K562 (cell line): ENCODE data around the gene TRAK1. TPM values are rescaled to one million over a fixed set of nuclear protein-coding genes. Genes with fewer than 3 reads are reported as not detected.

Experiments used
- ATAC-seq: fragments of 200-7000 bp; cut with Tn5 transposase; 3 replicates; pipeline ENCODE4 v1.9.1; 2020; ENCODE audit warnings: moderate library complexity
- BruUV-seq: library from RNA; stranded (reverse); fragments of 400-500 nt; replicated peaks from 2 replicates; lab custom pipeline; 2021; lab: Mats Ljungman, UMichigan
- CTCF ChIA-PET: fragments of 300-600 bp; formaldehyde crosslinking; extraction: SDS; loops from one replicate; lab custom pipeline; 2021; ENCODE audit warnings: low intra/inter-chr PET ratio; lab: Yijun Ruan, JAX
- POLR2A ChIA-PET: fragments of 300-600, 350-650 bp; sonication (Branson Sonifier 250); formaldehyde crosslinking; extraction: SDS; loops from one replicate; lab custom pipeline; 2021; ENCODE audit warnings: antibody characterized with exemption, inconsistent platforms; lab: Yijun Ruan, JAX
- DNase-seq, 4 experiments: peaks; one replicate each; pipeline versions ENCODE4 v3.0.0 to v3.0.0-alpha.2; 2011 to 2018; ENCODE audit warnings: low spot score in 3 of 4, mixed read lengths in 3 of 4; ENCODE audit errors: extremely low read depth in 1 of 4
- FAIRE-seq: peaks from 2 replicates; lab custom pipeline; 2011; peaks lifted over from hg19 to GRCh38; lab: Jason Lieb, UNC
- H2AFZ ChIP-seq: 2 replicates; pipeline ENCODE4 v1.6.0; 2011; ENCODE audit warnings: low read depth, low read length, control low read depth, inconsistent platforms
- H3K27ac ChIP-seq: fragments of 200-600 bp; 3 replicates; pipeline ENCODE4 v1.8.0; 2011; ENCODE audit warnings: low read depth, mild to moderate bottlenecking, control low read depth, inconsistent platforms, low read length, moderate library complexity, mixed read lengths; ENCODE audit errors: extremely low read depth
- H3K27me3 ChIP-seq, 2 experiments: fragments of 300-600 bp in 1 of 2; 2 replicates in 1 of 2; 3 replicates in 1 of 2; pipeline versions ENCODE4 v1.6.0 to v1.8.0; 2011; ENCODE audit warnings: inconsistent platforms in 2 of 2, low read length in 2 of 2, mild to moderate bottlenecking in 1 of 2, mixed read lengths in 1 of 2, moderate library complexity in 1 of 2; ENCODE audit not compliant: control insufficient read depth in 2 of 2, insufficient read depth in 2 of 2
- H3K36me3 ChIP-seq: fragments of 300-600 bp; 3 replicates; pipeline ENCODE4 v1.8.0; 2011; ENCODE audit warnings: mild to moderate bottlenecking, low read length, inconsistent platforms; ENCODE audit not compliant: control insufficient read depth, insufficient read depth
- H3K4me1 ChIP-seq, 2 experiments: fragments of 200-600 bp in 1 of 2; replicated peaks in 1 of 2; 2 replicates in 1 of 2; 3 replicates in 1 of 2; pipeline versions ENCODE4 v1.5.1 to v1.8.0; 2011; ENCODE audit warnings: inconsistent platforms in 2 of 2, low read length in 2 of 2, mild to moderate bottlenecking in 1 of 2, mixed read lengths in 1 of 2, moderate library complexity in 1 of 2; ENCODE audit not compliant: control insufficient read depth in 2 of 2, insufficient read depth in 2 of 2
- H3K4me2 ChIP-seq: 2 replicates; pipeline ENCODE4 v1.6.1; 2011; ENCODE audit warnings: low read length, control low read depth, inconsistent platforms, mixed read lengths; ENCODE audit not compliant: insufficient read depth
- H3K4me3 ChIP-seq: fragments of 200-600 bp; sonication (generic), shearing (Covaris generic); 2 replicates; pipeline ENCODE4 v1.5.1; 2016; ENCODE audit warnings: control low read depth, inconsistent platforms
- H3K79me2 ChIP-seq: fragments of 200-600 bp; 3 replicates; pipeline ENCODE4 v1.8.0; 2011; ENCODE audit warnings: low read length, inconsistent platforms; ENCODE audit not compliant: control insufficient read depth, insufficient read depth
- H3K9ac ChIP-seq, 2 experiments: 2 replicates each; pipeline versions ENCODE4 v1.6.0 to v1.6.1; 2011; ENCODE audit warnings: low read depth in 2 of 2, low read length in 2 of 2, control low read depth in 1 of 2, inconsistent platforms in 1 of 2, mild to moderate bottlenecking in 1 of 2, mixed read lengths in 1 of 2; ENCODE audit not compliant: insufficient read depth in 1 of 2
- H3K9me1 ChIP-seq: one replicate; pipeline ENCODE4 v1.6.0; 2011; ENCODE audit warnings: inconsistent platforms, mild to moderate bottlenecking, low read length, moderate library complexity; ENCODE audit not compliant: control insufficient read depth, insufficient read depth
- H3K9me3 ChIP-seq: replicated peaks from 2 replicates; pipeline ENCODE4 v1.5.1; 2011; ENCODE audit warnings: low read depth, low read length, inconsistent platforms; ENCODE audit not compliant: control insufficient read depth, insufficient read depth
- H4K20me1 ChIP-seq: replicated peaks from 2 replicates; pipeline ENCODE4 v1.6.1; 2011; ENCODE audit warnings: low read length, inconsistent platforms, mixed read lengths; ENCODE audit not compliant: control insufficient read depth, insufficient read depth
- CXXC5 ChIP-seq: fragments of 250-450 bp; sonication (Bioruptor Pico); IDR thresholded peaks from 2 replicates; pipeline ENCODE4 v1.8.0; 2022; ENCODE audit warnings: inconsistent platforms, mild to moderate bottlenecking, moderate library complexity
- DACH1 ChIP-seq: fragments of 450-650 bp; IDR thresholded peaks from 2 replicates; pipeline ENCODE4 v1.6.1; 2018; ENCODE audit not compliant: partially characterized antibody
- HDAC2 ChIP-seq: fragments of 450-650 bp; IDR thresholded peaks from 2 replicates; pipeline ENCODE4 v1.6.1; 2016; ENCODE audit warnings: mild to moderate bottlenecking
- HNRNPH1 ChIP-seq: fragments of 200-400 bp; formaldehyde crosslinking; optimal IDR thresholded peaks from 2 replicates; pipeline ENCODE3; 2017; ENCODE audit warnings: low read depth, mild to moderate bottlenecking, low read length, moderate library complexity
- HNRNPK ChIP-seq: fragments of 200-400 bp; formaldehyde crosslinking; IDR thresholded peaks from one replicate; pipeline ENCODE4 v1.6.1; 2018; ENCODE audit warnings: mild to moderate bottlenecking, low read depth, low read length; ENCODE audit not compliant: poor library complexity, severe bottlenecking
- MCM5 ChIP-seq: fragments of 450-650 bp; IDR thresholded peaks from 2 replicates; pipeline ENCODE4 v1.6.1; 2016; ENCODE audit warnings: low read depth
- MEF2A ChIP-seq: IDR thresholded peaks from 2 replicates; pipeline ENCODE4 v1.6.1; 2011; ENCODE audit warnings: low read depth, mild to moderate bottlenecking, low read length, moderate library complexity; ENCODE audit not compliant: control insufficient read depth
- RCOR1 ChIP-seq, 2 experiments: IDR thresholded peaks; 2 replicates each; pipeline ENCODE4 v1.6.1; 2012; ENCODE audit warnings: low read depth in 2 of 2, low read length in 2 of 2, borderline replicate concordance in 1 of 2, improper control_type of control experiment in 1 of 2
- SNRNP70 ChIP-seq: fragments of 200-400 bp; formaldehyde crosslinking; optimal IDR thresholded peaks from 2 replicates; pipeline ENCODE3; 2017; ENCODE audit warnings: low read depth, low read length
- SPI1 ChIP-seq: IDR thresholded peaks from 2 replicates; pipeline ENCODE4 v1.6.1; 2011; ENCODE audit warnings: low read depth, low read length, control low read depth, borderline replicate concordance
- SREBF2 ChIP-seq: sonication (generic); formaldehyde crosslinking; IDR thresholded peaks from 2 replicates; pipeline ENCODE4 v1.4.0; 2020; ENCODE audit warnings: mild to moderate bottlenecking, missing genetic modification reagents
- ZBTB1 ChIP-seq: sonication (generic); formaldehyde crosslinking; IDR thresholded peaks from 2 replicates; pipeline ENCODE4 v1.8.1; 2023; ENCODE audit warnings: missing genetic modification reagents, low read depth, mild to moderate bottlenecking, borderline replicate concordance
- ZEB2 ChIP-seq: fragments of 450-650 bp; IDR thresholded peaks from 2 replicates; pipeline ENCODE4 v1.6.1; 2016
- ZNF347 ChIP-seq: fragments of 450-650 bp; formaldehyde crosslinking; IDR thresholded peaks from 2 replicates; pipeline ENCODE4 v1.4.0; 2020; ENCODE audit warnings: low read depth, mild to moderate bottlenecking, moderate library complexity
- ZNF699 ChIP-seq: fragments of 250-450 bp; sonication (Bioruptor Pico); IDR thresholded peaks from 2 replicates; pipeline ENCODE4 v1.8.0; 2021; ENCODE audit warnings: mild to moderate bottlenecking, moderate library complexity; ENCODE audit not compliant: insufficient replicate concordance
- ZNF75A ChIP-seq: fragments of 450-650 bp; formaldehyde crosslinking; IDR thresholded peaks from 2 replicates; pipeline ENCODE4 v1.4.0; 2020; ENCODE audit warnings: mild to moderate bottlenecking
- ZNF830 ChIP-seq: fragments of 250-450 bp; sonication (Bioruptor Pico); IDR thresholded peaks from 2 replicates; pipeline ENCODE4 v1.5.0; 2021; ENCODE audit warnings: mild to moderate bottlenecking
- WGBS: fragments of 100-300 bp; shearing (Covaris generic); methylation state at CpG from one replicate; pipeline ENCODE4 v1.1.6; 2016; ENCODE audit warnings: low coverage, mixed read lengths; ENCODE audit not compliant: insufficient coverage; ENCODE audit errors: missing lambda C conversion rate; 5-methylcytosine and 5-hydroxymethylcytosine counted together
- in situ Hi-C: fragments of 300-500 bp; cut with MboI; formaldehyde crosslinking; loops from 4 replicates; pipeline ENCODE4 v1.15.0; 2018; ENCODE audit warnings: inconsistent platforms, mixed read lengths
- intact Hi-C: fragments of 100-400 bp; cut with micrococcal nuclease; formaldehyde crosslinking; loops from 2 replicates; pipeline ENCODE4 v1.14.2; 2022
- polyA plus RNA-seq, 8 experiments: library from polyadenylated mRNA; depleted of rRNA in 4 of 8; stranded (reverse) in 5 of 8; unstranded in 3 of 8; fragments of >200 nt; fragmentation: Nextera tagmentation in 2 of 8; fragmentation: Illumina TruSeq in 1 of 8; extraction: Ambion mirVana in 2 of 8; extraction: Trizol in 1 of 8; gene quantifications; 2 replicates each; pipeline versions ENCODE4 v1.2.1 to v1.2.3, GENCODE V29; 2011 to 2014; ENCODE audit warnings: inconsistent platforms in 1 of 8, missing spikeins in 1 of 8
- total RNA-seq, 7 experiments: library from RNA; depleted of rRNA in 6 of 7; stranded (reverse); fragments of >200 nt in 6 of 7; fragmentation: Illumina TruSeq in 2 of 7; extraction: Trizol in 2 of 7; gene quantifications; 2 replicates each; pipeline versions ENCODE4 v1.2.1 to v1.2.3, GENCODE V29; 2011 to 2021; ENCODE audit warnings: low replicate concordance in 1 of 7
- TF ChIP-seq, protein P1 (sequence below): fragments of 450-650 bp; formaldehyde crosslinking; IDR thresholded peaks from 2 replicates; pipeline ENCODE4 v1.4.0; 2022; ENCODE audit warnings: missing genetic modification characterization
- TF ChIP-seq, protein P2 (sequence below), 2 experiments: fragments of 150-350 bp in 1 of 2; IDR thresholded peaks; 2 replicates each; pipeline ENCODE4 v1.6.1; 2012 to 2016; ENCODE audit warnings: low read depth in 2 of 2, low read length in 2 of 2, mild to moderate bottlenecking in 1 of 2, moderate library complexity in 1 of 2

TRAK1 gene
- total and polyA plus RNA-seq, 9 of the 15 experiments (the other 6 are each of a cell fraction or from before 2014, with no cell fraction given), result 5.3 to 28.5 (median 17.5) TPM

GRCh38 chr3:42130329-42131070 is 39.3 kb downstream of the TRAK1 start:
- FAIRE-seq (no peak), DNase-seq (no peak), ATAC-seq (no peak)
- Histone ChIP-seq H3K4me3 (no peak overlapping the region), H3K9ac (no peak overlapping the region), H3K27me3 (no peaks in the 10 kb centered on the region), H3K4me1 (no peaks in the 10 kb centered on the region), H3K9me1 (peaks cover 3% of the 10 kb centered on the region), H3K9me3 (no peaks in the 10 kb centered on the region), H3K36me3 (peaks cover 18% of the 10 kb centered on the region; the same call in 1 of the 3 replicates), H4K20me1 (no peaks in the 10 kb centered on the region), H3K4me2 (no peak overlapping the region), H2AFZ (no peak overlapping the region), H3K27ac (no peak overlapping the region), H3K79me2 (no peaks in the 10 kb centered on the region)
- ChIA-PET CTCF (no interaction called here), POLR2A (interaction anchor here (0.6 kb wide), 1 partner anchor 1443 kb away, joined by 3 read pairs; no protein-coding TSS in a partner anchor)
- 81% methylated on average over 8 of the region's 8 CpGs for WGBS
- BruUV-seq, result no TSS peak
- intact Hi-C loops (no loop called here), in situ Hi-C loops (no loop called here)
- TF ChIP-seq ZNF75A (CRISPR knock-in tag) (no peak), ZBTB1 (CRISPR knock-in tag) (no peak), SREBF2 (CRISPR knock-in tag) (no peak), CXXC5 (CRISPR knock-in tag) (no peak), ZNF830 (CRISPR knock-in tag) (no peak), MEF2A (no peak), ZNF699 (CRISPR knock-in tag) (no peak), HNRNPK (no peak), DACH1 (no peak), RCOR1 (IDR thresholded peaks at IDR 0.05; ENCODE audit: borderline replicate concordance in 1 of 2, low read depth in 2 of 2, low read length in 2 of 2) (no peak), HDAC2 (no peak), SPI1 (no peak), ZNF347 (CRISPR knock-in tag) (no peak), SNRNP70 (no peak), ZEB2 (no peak), MCM5 (no peak), HNRNPH1 (no peak)
- TF ChIP-seq, protein P1, sequence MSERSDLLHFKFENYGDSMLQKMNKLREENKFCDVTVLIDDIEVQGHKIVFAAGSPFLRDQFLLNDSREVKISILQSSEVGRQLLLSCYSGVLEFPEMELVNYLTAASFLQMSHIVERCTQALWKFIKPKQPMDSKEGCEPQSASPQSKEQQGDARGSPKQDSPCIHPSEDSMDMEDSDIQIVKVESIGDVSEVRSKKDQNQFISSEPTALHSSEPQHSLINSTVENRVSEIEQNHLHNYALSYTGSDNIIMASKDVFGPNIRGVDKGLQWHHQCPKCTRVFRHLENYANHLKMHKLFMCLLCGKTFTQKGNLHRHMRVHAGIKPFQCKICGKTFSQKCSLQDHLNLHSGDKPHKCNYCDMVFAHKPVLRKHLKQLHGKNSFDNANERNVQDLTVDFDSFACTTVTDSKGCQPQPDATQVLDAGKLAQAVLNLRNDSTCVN (CRISPR knock-in tag), result no peak
- TF ChIP-seq, protein P2, sequence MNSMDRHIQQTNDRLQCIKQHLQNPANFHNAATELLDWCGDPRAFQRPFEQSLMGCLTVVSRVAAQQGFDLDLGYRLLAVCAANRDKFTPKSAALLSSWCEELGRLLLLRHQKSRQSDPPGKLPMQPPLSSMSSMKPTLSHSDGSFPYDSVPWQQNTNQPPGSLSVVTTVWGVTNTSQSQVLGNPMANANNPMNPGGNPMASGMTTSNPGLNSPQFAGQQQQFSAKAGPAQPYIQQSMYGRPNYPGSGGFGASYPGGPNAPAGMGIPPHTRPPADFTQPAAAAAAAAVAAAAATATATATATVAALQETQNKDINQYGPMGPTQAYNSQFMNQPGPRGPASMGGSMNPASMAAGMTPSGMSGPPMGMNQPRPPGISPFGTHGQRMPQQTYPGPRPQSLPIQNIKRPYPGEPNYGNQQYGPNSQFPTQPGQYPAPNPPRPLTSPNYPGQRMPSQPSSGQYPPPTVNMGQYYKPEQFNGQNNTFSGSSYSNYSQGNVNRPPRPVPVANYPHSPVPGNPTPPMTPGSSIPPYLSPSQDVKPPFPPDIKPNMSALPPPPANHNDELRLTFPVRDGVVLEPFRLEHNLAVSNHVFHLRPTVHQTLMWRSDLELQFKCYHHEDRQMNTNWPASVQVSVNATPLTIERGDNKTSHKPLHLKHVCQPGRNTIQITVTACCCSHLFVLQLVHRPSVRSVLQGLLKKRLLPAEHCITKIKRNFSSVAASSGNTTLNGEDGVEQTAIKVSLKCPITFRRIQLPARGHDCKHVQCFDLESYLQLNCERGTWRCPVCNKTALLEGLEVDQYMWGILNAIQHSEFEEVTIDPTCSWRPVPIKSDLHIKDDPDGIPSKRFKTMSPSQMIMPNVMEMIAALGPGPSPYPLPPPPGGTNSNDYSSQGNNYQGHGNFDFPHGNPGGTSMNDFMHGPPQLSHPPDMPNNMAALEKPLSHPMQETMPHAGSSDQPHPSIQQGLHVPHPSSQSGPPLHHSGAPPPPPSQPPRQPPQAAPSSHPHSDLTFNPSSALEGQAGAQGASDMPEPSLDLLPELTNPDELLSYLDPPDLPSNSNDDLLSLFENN (IDR thresholded peaks at IDR 0.05; ENCODE audit: low read depth in 2 of 2, low read length in 2 of 2), result no peak
